Brain microvascular endothelial cell (primary cell): Measurements from ENCODE around the gene UBE2E2.

Experiments
- DNase-seq: peaks from one replicate; pipeline ENCODE4 v3.0.0-alpha.2; 2020
- H3K27ac ChIP-seq: fragments of 250-450 bp; sonication (Bioruptor Pico); 2 replicates; pipeline ENCODE4 v1.5.1; 2020; ENCODE audit warnings: mild to moderate bottlenecking, moderate library complexity
- H3K27me3 ChIP-seq: fragments of 250-450 bp; sonication (Bioruptor Pico); replicated peaks from 2 replicates; pipeline ENCODE4 v1.5.1; 2020; ENCODE audit warnings: mild to moderate bottlenecking
- H3K36me3 ChIP-seq: fragments of 250-450 bp; sonication (Bioruptor Pico); replicated peaks from 2 replicates; pipeline ENCODE4 v1.5.1; 2020; ENCODE audit warnings: mild to moderate bottlenecking
- H3K4me3 ChIP-seq: 2 replicates; pipeline ENCODE4 v1.5.1; 2011; ENCODE audit warnings: low read depth, mild to moderate bottlenecking, control low read depth, low read length, moderate library complexity
- CTCF ChIP-seq: IDR thresholded peaks from 2 replicates; pipeline ENCODE4 v1.5.1; 2011; ENCODE audit warnings: low read depth, mild to moderate bottlenecking, moderate library complexity, low read length, control low read depth, inconsistent platforms; ENCODE audit errors: missing control alignments
- in situ Hi-C: cut with HindIII; loops from 2 replicates; pipeline ENCODE4 v1.10.0; 2017; ENCODE audit warnings: low sequenced_read_pairs, low pct_ligation_motif_present

Gene UBE2E2

GRCh38 chr3:23248594-23249131, 45.5 kb downstream of the UBE2E2 start:
- DNase-seq, result no peak
- H3K4me3 ChIP-seq, result no peak overlapping the region
- no peaks in the 10 kb centered on the region for H3K27me3 ChIP-seq
- TF ChIP-seq CTCF, result no peak
- no peaks in the 10 kb centered on the region for H3K36me3 ChIP-seq
- H3K27ac ChIP-seq, result no peak overlapping the region
- in situ Hi-C loops, result no loop called here

GRCh38 chr3:23249961-23250360, 46.8 kb downstream of the UBE2E2 start:
- Histone ChIP-seq H3K4me3 (no peak overlapping the region), H3K36me3 (no peaks in the 10 kb centered on the region), H3K27ac (no peak overlapping the region), H3K27me3 (no peaks in the 10 kb centered on the region)
- in situ Hi-C loops, result no loop called here
- DNase-seq, result no peak
- TF ChIP-seq CTCF, result no peak

- Histone ChIP-seq H3K36me3 (no peaks in the 10 kb centered on the region), H3K4me3 (no peak overlapping the region), H3K27me3 (no peaks in the 10 kb centered on the region), H3K27ac (no peak overlapping the region)
- TF ChIP-seq CTCF, result no peak
- in situ Hi-C loops, result no loop called here
- no peak for DNase-seq
Measured at GRCh38 chr3:23252122-23252521, 49.0 kb downstream of the UBE2E2 start.

GRCh38 chr3:23253214-23253613, 50.1 kb downstream of the UBE2E2 start:
- Histone ChIP-seq H3K4me3 (no peak overlapping the region), H3K27me3 (no peaks in the 10 kb centered on the region), H3K36me3 (no peaks in the 10 kb centered on the region), H3K27ac (no peak overlapping the region)
- in situ Hi-C loops, result no loop called here
- DNase-seq, result no peak
- TF ChIP-seq CTCF, result no peak

GRCh38 chr3:23254282-23254681, 51.2 kb downstream of the UBE2E2 start:
- no peak for TF ChIP-seq CTCF
- in situ Hi-C loops, result no loop called here
- no peak for DNase-seq
- Histone ChIP-seq H3K27me3 (no peaks in the 10 kb centered on the region), H3K27ac (no peak overlapping the region), H3K36me3 (no peaks in the 10 kb centered on the region), H3K4me3 (no peak overlapping the region)

- TF ChIP-seq CTCF, result no peak
- no peak for DNase-seq
- no peak overlapping the region for H3K27ac ChIP-seq
- in situ Hi-C loops, result no loop called here
- no peaks in the 10 kb centered on the region for H3K36me3 ChIP-seq
- H3K4me3 ChIP-seq, result no peak overlapping the region
- H3K27me3 ChIP-seq, result no peaks in the 10 kb centered on the region
Measured at GRCh38 chr3:23254835-23255234, 51.7 kb downstream of the UBE2E2 start.
